NCI-H524 (cell line): ENCODE data around the gene CFAP90.

Experiments
- DNase-seq, 2 experiments: peaks; one replicate each; lab custom pipeline; 2025; lab: John Stamatoyannopoulos, UW

Gene CFAP90

DNA sequence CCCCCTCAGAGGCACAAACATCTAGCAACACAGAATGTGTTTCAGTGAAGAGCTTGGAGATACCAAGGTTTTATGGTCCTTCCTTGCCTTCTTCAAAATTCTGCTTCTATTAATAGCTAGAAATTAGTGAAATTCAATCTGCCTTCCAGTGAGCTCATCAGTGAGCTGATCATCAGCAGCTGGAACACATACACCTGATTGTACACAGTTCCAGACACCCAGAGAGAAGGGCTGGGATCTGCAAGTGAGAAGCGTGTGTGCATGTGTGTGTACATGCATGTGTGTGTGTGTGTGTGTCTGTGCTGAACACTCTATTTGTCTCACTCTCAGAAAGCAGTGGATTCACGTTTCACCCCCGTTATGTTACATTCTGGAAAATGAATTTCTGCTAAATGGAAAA is 28.5 kb downstream of the CFAP90 start:
- no peak for DNase-seq

DNA sequence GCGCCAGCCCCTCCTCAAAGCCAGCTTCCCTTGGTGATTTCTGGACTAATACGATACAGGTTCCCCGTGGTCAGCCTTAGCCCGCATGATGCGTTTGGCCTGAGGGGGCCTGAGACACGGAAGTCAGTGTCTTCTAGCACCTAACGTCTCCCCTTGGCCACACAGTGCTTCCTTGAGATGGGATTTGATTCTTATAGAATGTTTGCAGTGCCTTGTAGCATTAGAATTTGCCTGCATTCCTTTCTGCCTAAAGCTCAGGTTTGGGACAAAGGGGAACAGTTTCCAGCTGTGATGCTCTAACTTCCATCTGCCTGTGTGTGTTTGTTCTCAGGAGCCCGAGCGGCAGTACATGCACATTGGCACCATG is 34.4 kb downstream of the CFAP90 start:
- DNase-seq: no peak

GRCh38 chr5:7815892-7816534 is 34.9 kb downstream of the CFAP90 start:
- DNase-seq: peak; percentile 30 to 69

DNA sequence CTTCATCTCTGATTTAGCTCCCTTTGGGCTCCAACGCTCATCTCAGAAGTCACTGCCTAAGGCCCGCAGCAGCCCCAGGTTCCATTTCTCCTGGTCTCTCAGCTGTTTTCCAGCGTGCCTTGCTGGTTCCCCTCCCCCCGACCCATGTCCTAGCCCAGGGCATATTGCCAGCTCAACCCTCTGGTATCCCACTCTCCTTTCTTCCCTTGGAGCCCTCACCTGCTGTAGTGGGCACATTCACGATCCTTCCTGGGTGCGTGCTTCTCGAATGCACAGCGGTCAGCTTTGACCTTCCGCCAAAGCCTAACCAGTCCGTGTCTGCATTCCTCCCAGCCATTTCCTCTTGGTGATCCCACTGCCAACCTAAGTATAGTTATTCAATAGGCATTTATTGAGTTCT is 36.1 kb downstream of the CFAP90 start:
- DNase-seq: no peak

DNA sequence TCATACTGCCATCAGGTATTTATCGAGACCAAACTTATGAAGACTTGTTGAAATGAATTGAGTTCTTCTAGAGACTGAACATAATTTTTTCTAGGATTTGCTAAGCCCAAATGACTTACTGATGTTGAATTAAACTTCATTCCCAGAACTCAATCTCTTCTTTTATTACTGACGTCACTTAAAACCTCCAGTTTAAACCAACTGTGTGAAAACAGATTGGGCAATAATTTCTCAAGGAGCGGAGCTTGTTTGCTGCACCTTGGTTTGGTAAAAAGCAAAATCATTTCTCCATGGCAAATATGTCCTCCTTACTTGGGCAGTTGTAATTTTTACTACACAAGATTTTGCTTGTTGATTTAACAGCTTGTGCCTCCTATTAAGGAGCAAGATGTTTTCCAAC is 37.4 kb downstream of the CFAP90 start:
- no peak for DNase-seq

DNA sequence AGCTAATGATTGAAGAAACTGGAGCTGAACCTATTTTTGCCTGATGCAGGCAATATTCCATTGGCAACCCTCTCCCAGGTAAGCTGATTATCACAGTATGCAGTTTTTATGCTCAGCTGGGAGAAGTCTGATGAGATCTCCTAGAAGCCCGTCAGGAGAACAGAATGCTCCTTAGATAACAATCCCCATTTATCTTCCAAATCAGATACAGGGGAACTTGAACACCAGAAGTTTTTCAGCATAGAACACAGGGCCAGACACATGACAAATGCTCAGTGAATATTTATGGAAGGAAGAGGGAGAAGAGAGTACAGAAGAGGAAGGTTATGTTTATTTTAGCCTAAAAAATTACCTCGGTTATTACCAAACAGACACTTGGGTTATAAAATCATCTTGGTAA is 37.9 kb downstream of the CFAP90 start:
- DNase-seq: no peak

DNA sequence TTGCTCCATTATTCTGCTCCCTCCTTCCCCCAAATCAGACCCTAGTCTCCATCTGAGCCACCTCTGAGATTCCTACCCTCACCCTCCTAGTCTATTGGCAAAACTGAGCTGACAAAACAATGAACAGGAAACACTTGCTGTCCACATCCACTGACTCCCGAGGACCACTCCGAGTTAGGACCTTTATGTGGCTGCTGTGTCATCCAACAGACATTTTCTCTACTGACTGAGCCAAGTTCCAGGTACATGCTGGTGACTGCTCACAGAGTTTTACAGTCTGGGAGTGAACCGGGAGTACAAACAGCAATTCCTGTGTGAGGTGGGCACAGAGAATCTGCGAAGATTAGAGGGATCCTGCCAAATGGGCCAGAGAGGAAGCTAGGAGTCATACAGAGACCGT is 39.2 kb downstream of the CFAP90 start:
- DNase-seq: no peak

- no peak for DNase-seq
Measured at GRCh38 chr5:7808998-7809397, 41.9 kb downstream of the CFAP90 start.

- peak in 1 of 2 experiments; percentile 25 for DNase-seq
Measured at GRCh38 chr5:7805379-7805778, 45.6 kb downstream of the CFAP90 start.

DNA sequence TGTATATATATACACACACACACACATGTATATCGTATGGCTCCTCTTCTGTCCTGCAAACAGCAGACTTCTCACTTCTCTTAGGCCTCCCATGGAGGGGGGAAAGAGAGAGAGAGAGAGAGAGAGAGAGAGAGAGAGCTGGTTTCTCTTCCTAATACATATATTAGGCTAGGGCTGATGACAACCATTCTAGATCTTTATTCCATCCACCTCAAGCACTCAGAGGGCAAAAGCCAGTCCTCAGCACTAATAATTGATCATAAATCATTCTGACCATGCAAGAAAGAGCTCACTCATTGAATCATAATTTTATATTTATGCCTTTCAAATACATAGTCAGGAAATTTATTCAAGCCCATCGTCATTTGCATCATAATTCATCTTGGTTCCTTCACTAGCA is 47.0 kb downstream of the CFAP90 start:
- DNase-seq: no peak

GRCh38 chr5:7802855-7803254 is 48.1 kb downstream of the CFAP90 start:
- peak in 1 of 2 experiments; percentile 7 for DNase-seq

GRCh38 chr5:7801891-7802614 is 48.9 kb downstream of the CFAP90 start:
- DNase-seq: peak; percentile 56 to 75

GRCh38 chr5:7795306-7795705 is 55.6 kb downstream of the CFAP90 start:
- DNase-seq: no peak

DNA sequence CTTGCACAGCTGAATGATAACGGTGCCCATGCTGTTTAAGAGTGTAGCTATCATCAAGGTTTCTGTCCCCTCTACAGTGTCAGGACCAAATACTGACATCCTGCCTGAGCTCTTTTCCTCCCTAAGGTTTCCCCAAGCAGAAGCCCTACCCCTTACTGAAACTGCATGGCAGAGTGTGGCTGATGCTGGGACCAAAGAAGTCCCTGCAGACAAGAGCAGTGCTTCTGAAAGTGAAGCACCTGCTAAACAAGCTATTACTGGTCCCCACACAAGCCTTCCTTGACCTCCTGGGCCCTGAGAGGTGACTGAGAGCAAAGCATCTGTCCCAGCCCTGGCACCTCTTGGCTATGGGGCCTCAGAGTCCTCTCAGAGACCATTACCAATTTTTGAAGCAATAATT is 56.1 kb downstream of the CFAP90 start:
- DNase-seq: no peak

DNA sequence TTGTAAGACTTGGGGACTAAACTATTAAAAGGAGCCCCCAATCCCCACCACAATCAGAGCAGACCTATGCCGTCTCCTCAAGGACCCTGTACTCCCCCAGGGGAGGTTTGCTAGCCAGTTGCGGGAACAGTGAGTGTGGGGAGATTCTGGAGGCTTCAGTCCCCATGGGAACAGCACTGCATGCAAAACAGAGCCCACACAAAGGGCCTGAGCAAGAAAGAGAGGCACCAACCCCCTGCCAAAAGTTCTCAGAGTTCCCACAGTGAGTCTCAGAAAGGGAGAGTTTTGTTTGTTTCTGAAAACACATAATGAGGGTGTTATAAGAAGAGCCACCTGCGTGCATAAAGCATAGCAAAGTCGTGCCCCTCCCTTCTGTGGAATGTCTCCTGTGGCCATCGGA is 56.6 kb downstream of the CFAP90 start:
- no peak for DNase-seq

- no peak for DNase-seq
Measured at GRCh38 chr5:7793895-7794294, 57.0 kb downstream of the CFAP90 start.

GRCh38 chr5:7789567-7789966 is 61.4 kb downstream of the CFAP90 start:
- no peak for DNase-seq

DNA sequence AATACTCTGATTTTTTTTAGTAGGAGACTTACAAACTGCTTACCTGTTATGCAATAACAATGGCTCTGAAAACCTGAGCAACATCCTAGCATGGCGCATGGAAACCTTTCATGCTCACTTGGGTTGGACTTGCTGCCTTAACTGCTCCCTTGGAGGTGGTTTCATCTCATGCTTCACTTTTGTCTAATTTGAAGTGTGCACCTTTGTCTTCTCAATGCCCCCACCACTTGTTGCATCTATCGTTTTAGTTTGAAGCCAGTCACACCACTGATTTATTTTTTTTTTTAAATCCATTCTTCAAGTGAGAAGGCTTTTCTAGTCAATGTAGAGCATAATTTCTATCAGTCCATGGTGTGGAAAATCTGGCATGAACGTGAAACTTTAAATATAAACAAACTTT is 63.2 kb downstream of the CFAP90 start:
- DNase-seq: no peak

DNA sequence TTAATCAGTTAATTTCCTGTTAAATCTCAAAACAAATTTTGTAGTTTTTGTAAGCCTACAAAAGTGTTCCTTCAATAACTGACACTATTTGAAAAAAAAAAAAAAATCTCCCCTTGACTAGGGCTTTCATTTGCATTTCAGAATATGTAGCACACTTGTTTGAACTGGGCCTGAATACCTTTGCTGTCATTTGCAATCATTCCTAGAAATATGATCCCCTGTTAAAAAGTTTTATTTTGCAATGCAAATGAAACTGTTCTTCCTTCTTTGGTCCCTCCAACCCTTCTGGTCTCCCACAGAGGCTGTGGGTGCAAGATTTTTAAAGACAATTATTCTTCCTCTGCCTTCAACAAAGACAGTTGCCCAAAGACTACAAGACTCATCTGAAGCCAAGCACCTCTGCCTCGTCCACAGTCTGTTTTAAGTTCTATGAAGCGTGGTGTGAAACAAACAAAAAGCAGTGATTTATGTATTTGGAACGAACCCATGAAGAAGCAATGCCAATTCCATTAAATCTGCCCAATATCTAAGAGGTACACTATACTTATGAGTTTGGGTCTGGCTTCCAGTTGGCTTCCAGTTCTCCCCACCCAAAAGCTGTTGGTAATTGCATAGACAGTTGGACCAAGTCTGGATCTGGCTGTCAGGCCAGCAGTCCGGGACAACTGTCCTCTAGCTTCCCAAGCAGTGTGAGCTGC is 66.1 kb downstream of the CFAP90 start:
- DNase-seq: no peak

GRCh38 chr5:7781899-7782298 is 69.0 kb downstream of the CFAP90 start:
- no peak for DNase-seq
